Tibial nerve (tissue), 4 donors: ENCODE data around the gene RWDD1. TPM values are rescaled to one million over a fixed set of nuclear protein-coding genes. Genes with fewer than 3 reads are reported as not detected.

Experiments
- DNase-seq, 2 donors: peaks; one replicate each; pipeline ENCODE4 v3.0.0-alpha.2; 2019; ENCODE audit warnings: low spot score in 2 of 2
- H3K27ac ChIP-seq, 4 donors: fragments of 200-600 bp; sonication (generic) in 3 of 4; one replicate each; pipeline ENCODE4 v1.5.1; 2017 to 2019; ENCODE audit warnings: mild to moderate bottlenecking in 1 of 4
- H3K27me3 ChIP-seq, 2 donors: fragments of 200-600 bp; sonication (generic) in 1 of 2; one replicate each; pipeline versions ENCODE4 v1.5.1 to v1.6.0; 2017 to 2019
- H3K36me3 ChIP-seq, 3 donors: fragments of 200-600 bp; sonication (generic); one replicate each; pipeline ENCODE4 v1.5.1; 2018 to 2019
- H3K4me1 ChIP-seq, 4 donors: fragments of 200-600 bp; sonication (generic) in 3 of 4; one replicate each; pipeline ENCODE4 v1.5.1; 2017 to 2019
- H3K4me3 ChIP-seq, 4 donors: fragments of 200-600 bp; sonication (generic) in 3 of 4; one replicate each; pipeline ENCODE4 v1.5.1; 2017 to 2019; ENCODE audit warnings: mild to moderate bottlenecking in 1 of 4, moderate library complexity in 1 of 4
- H3K9me3 ChIP-seq, 4 donors: fragments of 200-600 bp; sonication (generic) in 3 of 4; one replicate each; pipeline ENCODE4 v1.5.1; 2017 to 2019
- CTCF ChIP-seq, 5 experiments: fragments of 200-600 bp in 3 of 5; fragments of 450-650 bp in 2 of 5; sonication (generic) in 3 of 5; IDR thresholded peaks; one replicate each; pipeline ENCODE4 v1.5.1; 2016 to 2019; ENCODE audit warnings: antibody characterized with exemption in 5 of 5, mild to moderate bottlenecking in 3 of 5, moderate library complexity in 2 of 5
- EP300 ChIP-seq, 2 donors: sonication (generic); formaldehyde crosslinking; IDR thresholded peaks; one replicate each; pipeline ENCODE4 v1.6.1; 2017; ENCODE audit warnings: antibody characterized with exemption in 2 of 2, mild to moderate bottlenecking in 1 of 2
- POLR2A ChIP-seq, 2 donors: fragments of 450-650 bp; IDR thresholded peaks; one replicate each; pipeline ENCODE4 v1.6.1; 2017; ENCODE audit warnings: antibody characterized with exemption in 2 of 2, mild to moderate bottlenecking in 2 of 2, moderate library complexity in 2 of 2
- WGBS, 2 donors: methylation state at CpG; one replicate each; pipeline ENCODE4 v1.1.5; 2018; 5-methylcytosine and 5-hydroxymethylcytosine counted together
- total RNA-seq, 4 donors: library from RNA; depleted of rRNA; stranded (reverse); fragments of >200 nt; gene quantifications; one replicate each; pipeline ENCODE4 v1.1.0, GENCODE V29; 2016

The RWDD1 gene
- total RNA-seq, 4 donors from 2014 or later: 27.5 to 40.4 (median 35.7) TPM

DNA sequence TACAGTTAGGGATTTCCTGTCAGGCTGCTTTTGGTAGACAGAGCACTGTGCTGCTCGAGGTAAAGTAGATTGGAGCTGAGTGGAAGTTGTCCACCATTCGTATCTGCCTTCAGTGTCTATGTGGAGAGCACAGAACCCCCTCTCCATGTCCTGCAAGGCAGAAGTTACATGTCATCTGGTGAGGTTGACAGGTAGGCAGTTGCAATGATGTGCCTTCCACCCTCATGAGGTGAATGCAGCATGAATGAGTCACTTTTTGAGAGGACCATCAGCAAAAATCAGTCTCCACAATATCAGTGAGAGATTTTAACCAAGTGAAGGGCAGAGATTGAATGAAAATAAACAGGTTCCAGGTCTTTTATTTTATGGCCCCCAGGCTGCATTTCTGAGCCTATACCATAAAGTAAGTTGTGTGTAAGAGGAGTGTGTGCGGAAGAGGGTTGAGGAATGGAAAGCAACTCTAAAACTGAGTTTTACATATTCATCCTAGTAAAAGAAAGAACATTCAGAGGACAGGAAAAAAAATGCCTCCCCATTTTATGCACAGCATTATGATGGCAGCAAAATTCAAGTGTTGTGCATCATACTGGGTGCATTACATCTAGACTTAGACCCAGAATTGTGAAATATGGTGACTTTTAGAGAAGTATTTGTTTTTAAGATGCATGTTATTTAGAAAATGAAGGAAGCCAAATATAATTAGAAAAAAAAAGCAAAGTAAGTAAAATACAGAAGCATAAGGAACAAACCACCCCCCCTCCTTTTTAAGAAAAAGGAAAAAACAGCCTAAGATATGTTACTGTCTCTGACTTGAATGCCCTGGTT, 41.6 kb upstream of the RWDD1 start:
- 87 to 93% methylated on average over 3 of the region's 3 CpGs for WGBS, 2 donors
- peaks cover 0 to 29% (median 0%) of the 10 kb centered on the region in 4 donors for H3K4me1 ChIP-seq

DNA sequence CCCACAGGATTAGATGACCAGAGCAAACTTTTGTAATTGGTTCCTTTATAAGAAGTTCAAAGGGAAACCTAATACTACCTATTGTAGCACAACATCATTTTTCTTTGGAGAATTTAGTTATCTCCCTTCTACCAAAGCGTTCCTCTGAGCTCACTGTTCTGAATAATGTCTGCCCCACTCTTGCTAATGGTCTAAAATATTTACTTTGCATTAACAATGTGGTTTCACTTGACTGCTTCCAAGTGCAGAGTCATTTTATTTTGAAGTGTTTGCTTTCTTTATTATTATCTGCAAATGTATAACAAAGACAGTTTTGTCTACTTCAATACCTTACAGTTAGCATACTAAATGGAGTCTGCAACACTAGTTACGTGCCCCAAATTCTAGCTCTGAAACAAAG, 40.9 kb upstream of the RWDD1 start:
- Histone ChIP-seq H3K27ac (no peak overlapping the region), H3K9me3 (no peaks in the 10 kb centered on the region), H3K4me1 (peaks cover 0 to 29% (median 0%) of the 10 kb centered on the region in 4 donors), H3K4me3 (no peak overlapping the region), H3K27me3 (no peaks in the 10 kb centered on the region), H3K36me3 (no peaks in the 10 kb centered on the region)
- 61 to 63% methylated on average over 2 of the region's 2 CpGs for WGBS, 2 donors
- no peak for DNase-seq
- TF ChIP-seq POLR2A (IDR thresholded peaks at IDR 0.05): no peak
- TF ChIP-seq CTCF (IDR thresholded peaks at IDR 0.05): no peak
- no peak for TF ChIP-seq EP300 (IDR thresholded peaks at IDR 0.05)

More for the DNA sequence above, 41.6 kb upstream of the RWDD1 start:
- no peaks in the 10 kb centered on the region for H3K27me3 ChIP-seq
- no peak overlapping the region for H3K4me3 ChIP-seq
- DNase-seq: no peak
- no peaks in the 10 kb centered on the region for H3K9me3 ChIP-seq
- peak overlapping the region in 1 of 4 donors; percentile 63 for H3K27ac ChIP-seq
- no peaks in the 10 kb centered on the region for H3K36me3 ChIP-seq
- no peak for TF ChIP-seq EP300 (IDR thresholded peaks at IDR 0.05)
- TF ChIP-seq POLR2A (IDR thresholded peaks at IDR 0.05): no peak
- TF ChIP-seq CTCF (IDR thresholded peaks at IDR 0.05): no peak

DNA sequence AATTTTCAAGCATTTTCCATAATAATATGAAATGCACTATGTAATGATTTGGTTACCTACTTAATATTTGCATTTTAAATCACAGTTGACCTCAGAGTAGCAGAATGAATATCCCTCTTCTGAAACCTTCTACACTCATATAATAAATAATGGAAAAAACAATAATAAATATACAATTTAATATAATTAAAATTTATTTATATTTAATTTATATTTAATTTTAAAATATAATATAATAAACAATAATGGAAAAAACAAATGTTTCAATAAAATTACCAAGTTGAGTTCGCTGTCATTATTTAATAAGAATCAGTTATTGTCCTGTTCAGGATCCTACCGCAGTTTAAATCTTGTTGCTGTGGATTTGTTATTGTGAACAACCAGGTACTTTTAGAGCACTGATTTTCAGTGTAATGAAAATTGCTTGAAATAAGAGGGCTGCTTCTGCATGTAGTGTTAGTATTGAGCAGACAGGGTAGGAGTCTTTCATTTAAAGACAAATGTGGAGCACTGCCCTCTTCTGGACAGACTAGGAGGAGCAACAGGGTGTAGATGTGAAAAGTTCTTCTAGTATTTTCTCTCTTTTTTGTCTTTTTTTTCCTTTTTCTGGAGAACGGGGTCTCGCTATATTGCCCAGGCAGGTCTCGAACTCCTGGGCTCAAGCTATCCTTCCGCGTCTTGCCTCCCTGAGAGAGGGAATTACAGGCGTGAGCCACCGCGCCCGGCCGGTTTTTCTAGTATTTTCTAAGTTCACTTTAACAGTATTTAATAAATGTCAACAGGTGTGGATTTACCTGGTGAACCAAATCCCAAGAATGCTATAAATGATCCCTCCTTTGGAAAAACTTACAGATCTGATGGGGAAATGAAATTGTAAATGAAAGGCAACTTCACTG, 39.4 kb upstream of the RWDD1 start:
- H3K9me3 ChIP-seq: no peaks in the 10 kb centered on the region
- DNase-seq: peak; percentile 33 to 88
- 84 to 86% methylated on average over 12 of the region's 12 CpGs for WGBS, 2 donors

DNA sequence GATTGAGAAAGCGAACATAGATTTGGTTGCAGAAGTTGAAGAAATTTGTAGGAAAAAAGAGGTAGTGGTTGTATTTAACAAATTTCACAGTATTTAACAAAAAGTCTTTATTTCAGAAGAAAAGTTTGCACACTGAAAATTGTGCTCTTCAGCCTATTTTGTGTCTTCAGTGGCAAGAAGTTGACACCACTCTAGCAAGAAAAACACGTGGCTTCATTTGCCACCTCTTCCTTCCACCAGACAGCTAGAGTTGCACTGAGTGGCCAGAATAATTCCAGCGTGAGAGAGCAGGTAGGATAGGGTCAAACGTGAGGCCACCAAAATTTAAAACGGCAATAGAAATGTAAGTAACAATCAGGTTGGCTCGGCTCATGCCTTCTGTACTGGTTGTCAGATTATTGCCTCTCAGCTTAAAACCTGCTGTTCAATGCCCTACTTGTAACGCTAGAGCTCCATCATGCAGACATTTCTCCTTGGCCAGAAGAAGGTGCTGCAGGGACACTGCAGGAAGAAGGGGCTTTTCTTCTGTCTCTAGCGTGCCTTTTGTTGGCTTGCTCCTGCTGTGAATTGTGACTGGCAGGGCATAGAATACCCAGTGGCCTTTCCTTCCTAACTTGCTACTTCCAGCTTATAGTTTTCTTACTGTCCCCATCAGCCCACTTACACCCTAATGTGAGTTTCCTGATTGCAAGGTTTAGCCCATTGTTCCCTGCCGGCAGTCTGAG, 37.9 kb upstream of the RWDD1 start:
- no peak for DNase-seq
- H3K9me3 ChIP-seq: no peaks in the 10 kb centered on the region
- no peak overlapping the region for H3K4me3 ChIP-seq
- H3K27ac ChIP-seq: no peak overlapping the region
- no peaks in the 10 kb centered on the region for H3K27me3 ChIP-seq
- 58 to 59% methylated on average over 9 of the region's 9 CpGs for WGBS, 2 donors
- TF ChIP-seq EP300 (IDR thresholded peaks at IDR 0.05) (no peak), CTCF (IDR thresholded peaks at IDR 0.05) (no peak), POLR2A (IDR thresholded peaks at IDR 0.05) (no peak)
- peaks cover 0 to 21% (median 0%) of the 10 kb centered on the region in 4 donors for H3K4me1 ChIP-seq
- no peaks in the 10 kb centered on the region for H3K36me3 ChIP-seq

More for the DNA sequence above, 39.4 kb upstream of the RWDD1 start:
- Histone ChIP-seq H3K4me3 (no peak overlapping the region), H3K27ac (no peak overlapping the region), H3K36me3 (no peaks in the 10 kb centered on the region), H3K4me1 (peaks cover 0 to 29% (median 0%) of the 10 kb centered on the region in 4 donors), H3K27me3 (no peaks in the 10 kb centered on the region)
- TF ChIP-seq EP300 (IDR thresholded peaks at IDR 0.05) (no peak), POLR2A (IDR thresholded peaks at IDR 0.05) (no peak), CTCF (IDR thresholded peaks at IDR 0.05) (peak; percentile 62 to 84 (median 79))
